AG10803 (cell line): ENCODE results near the gene NCOA6.
"Not testable (repeated sequence)": the region's sequence is repeated elsewhere in the genome, so short reads cannot be mapped to it uniquely, and the experiment has no call there.

Experiments used
- DNase-seq: peaks from one replicate; pipeline ENCODE4 v3.0.0; 2010; ENCODE audit warnings: low read depth
- H3K4me3 ChIP-seq: 2 replicates; pipeline ENCODE4 v1.5.1; 2011; ENCODE audit warnings: mild to moderate bottlenecking, low read length, control low read depth
- TF ChIP-seq, protein P1 (sequence below): conservative IDR thresholded peaks from 2 replicates; pipeline ENCODE4 v1.5.1; 2011; ENCODE audit warnings: mild to moderate bottlenecking, low read length, control low read depth, inconsistent platforms

The NCOA6 gene

GRCh38 chr20:34720266-34720665 is 105.2 kb downstream of the NCOA6 start:
- TF ChIP-seq, protein P1, sequence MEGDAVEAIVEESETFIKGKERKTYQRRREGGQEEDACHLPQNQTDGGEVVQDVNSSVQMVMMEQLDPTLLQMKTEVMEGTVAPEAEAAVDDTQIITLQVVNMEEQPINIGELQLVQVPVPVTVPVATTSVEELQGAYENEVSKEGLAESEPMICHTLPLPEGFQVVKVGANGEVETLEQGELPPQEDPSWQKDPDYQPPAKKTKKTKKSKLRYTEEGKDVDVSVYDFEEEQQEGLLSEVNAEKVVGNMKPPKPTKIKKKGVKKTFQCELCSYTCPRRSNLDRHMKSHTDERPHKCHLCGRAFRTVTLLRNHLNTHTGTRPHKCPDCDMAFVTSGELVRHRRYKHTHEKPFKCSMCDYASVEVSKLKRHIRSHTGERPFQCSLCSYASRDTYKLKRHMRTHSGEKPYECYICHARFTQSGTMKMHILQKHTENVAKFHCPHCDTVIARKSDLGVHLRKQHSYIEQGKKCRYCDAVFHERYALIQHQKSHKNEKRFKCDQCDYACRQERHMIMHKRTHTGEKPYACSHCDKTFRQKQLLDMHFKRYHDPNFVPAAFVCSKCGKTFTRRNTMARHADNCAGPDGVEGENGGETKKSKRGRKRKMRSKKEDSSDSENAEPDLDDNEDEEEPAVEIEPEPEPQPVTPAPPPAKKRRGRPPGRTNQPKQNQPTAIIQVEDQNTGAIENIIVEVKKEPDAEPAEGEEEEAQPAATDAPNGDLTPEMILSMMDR = no peak
- H3K4me3 ChIP-seq = no peak overlapping the region
- no peak for DNase-seq

DNA sequence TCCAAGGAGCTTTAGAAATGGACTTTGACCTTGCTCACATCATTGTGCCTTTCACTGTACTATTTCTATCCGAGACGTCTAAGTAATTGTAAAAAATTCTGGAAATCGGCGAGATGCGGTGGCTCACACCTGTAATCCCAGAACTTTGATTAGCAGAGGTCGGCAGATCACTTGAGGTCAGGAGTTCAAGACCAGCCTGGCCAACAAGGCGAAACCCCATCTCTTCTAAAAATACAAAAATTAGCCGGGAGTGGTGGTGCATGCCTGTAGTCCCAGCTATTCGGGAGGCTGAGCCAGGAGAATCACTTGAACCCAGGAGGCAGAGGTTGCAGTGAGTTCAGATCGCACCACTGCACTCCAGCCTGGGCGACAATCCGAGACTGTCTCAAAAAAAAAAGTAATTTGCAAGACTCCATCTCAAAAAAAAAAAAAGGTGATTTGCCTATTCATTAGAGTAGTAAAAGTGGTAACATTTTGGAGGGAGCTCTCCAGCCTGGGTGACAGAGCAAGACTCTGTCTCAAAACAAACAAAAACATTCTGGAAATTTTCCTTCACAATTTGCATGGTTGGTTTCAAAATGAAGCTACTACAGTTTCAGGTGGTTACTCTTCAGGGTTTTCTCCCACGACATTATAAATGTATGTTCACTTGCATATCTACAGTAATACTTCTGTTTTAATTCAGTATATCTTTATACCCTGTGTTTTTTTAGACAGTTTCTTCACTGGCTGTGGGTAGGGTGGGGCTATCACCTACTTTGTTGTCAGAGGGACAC is 106.0 kb downstream of the NCOA6 start:
- not testable (repeated sequence) for DNase-seq, H3K4me3 ChIP-seq

DNA sequence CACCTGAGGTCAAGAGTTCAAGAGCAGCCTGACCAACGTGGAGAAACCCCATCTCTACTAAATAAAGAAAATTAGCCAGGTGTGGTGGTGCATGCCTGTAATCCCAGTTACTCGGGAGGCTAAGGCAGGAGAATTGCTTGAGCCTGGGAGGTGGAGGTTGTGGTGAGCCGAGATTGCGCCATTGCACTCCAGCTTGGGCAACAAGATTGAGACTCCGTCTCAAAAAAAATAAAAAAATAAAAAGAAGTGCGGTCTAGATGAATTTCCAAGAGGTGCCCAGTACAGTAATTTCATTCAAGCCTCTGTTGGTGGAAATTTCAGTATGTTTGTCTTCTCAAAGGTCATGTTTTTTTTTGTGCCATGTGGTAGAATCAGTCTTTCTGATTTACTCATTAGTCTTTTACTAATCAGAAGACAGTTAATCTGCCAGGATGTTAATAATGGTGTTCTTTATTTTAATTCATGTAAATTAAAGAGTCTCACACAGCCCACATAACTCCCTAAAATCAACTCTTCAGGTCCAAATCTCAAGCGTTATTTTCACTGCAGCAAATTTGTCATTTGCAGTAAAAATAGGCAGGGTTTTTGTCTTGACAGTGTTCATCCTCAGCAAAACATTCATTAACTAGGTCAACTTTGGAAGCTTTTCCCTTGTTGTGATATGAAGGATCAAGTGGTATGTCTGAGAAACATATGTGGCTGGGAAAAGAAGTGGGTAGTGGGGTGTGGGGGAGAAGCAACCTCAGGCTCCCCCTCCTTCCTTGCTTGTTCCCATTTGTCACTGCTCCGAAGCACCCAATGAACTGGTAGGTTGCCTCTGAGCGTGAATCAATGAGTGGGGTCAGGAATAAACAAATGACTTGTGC is 108.0 kb downstream of the NCOA6 start:
- H3K4me3 ChIP-seq = no peak overlapping the region
- no peak for DNase-seq
- TF ChIP-seq, protein P1 = no peak

GRCh38 chr20:34716921-34717229 is 108.6 kb downstream of the NCOA6 start:
- TF ChIP-seq, protein P1 = no peak
- no peak for DNase-seq
- H3K4me3 ChIP-seq = no peak overlapping the region

DNA sequence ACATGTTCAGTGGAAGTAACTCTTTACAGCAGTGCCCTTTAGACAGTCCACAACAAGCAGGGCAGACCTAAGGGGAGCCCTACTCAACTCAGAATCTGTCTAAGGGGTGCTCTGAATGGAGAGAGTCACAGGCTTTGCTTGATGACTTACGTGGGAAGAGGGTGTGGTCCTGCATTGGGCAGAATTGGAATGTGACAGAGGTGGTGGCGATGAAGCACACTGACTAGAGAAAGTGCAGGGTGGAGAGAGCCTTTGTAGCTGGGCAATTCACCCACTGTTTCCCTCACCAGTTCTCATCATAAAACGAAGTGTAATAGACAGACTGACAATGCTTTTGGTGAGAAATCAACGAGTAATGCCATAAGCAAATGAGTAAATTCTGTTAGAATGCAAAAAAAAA is 110.1 kb downstream of the NCOA6 start:
- TF ChIP-seq, protein P1 = no peak
- peak; percentile 12 for DNase-seq
- H3K4me3 ChIP-seq = no peak overlapping the region

- not testable (repeated sequence) for H3K4me3 ChIP-seq, DNase-seq
Observed at GRCh38 chr20:34713944-34714515, 111.4 kb downstream of the NCOA6 start.

- TF ChIP-seq, protein P1 = no peak
- no peak overlapping the region for H3K4me3 ChIP-seq
- peak; percentile 93 for DNase-seq
Observed at GRCh38 chr20:34713194-34713943, 112.1 kb downstream of the NCOA6 start.
